Thoracic aorta (tissue), 2 donors: ENCODE measurements around the gene BAZ1B. TPM values are rescaled to one million over a fixed set of nuclear protein-coding genes. Genes with fewer than 3 reads are reported as not detected.

Source experiments
- ATAC-seq: fragments of 150-250 bp; one replicate; pipeline ENCODE4 v1.8.0; 2017; ENCODE audit warnings: low read depth; ENCODE audit not compliant: insufficient number of reproducible peaks, low FRiP score
- DNase-seq: peaks from one replicate; pipeline ENCODE4 v3.0.0-alpha.2; 2020; ENCODE audit warnings: low spot score
- H3K27ac ChIP-seq, 2 donors: fragments of 200-600 bp; sonication (generic); 1 replicate in 1 of 2; 2 replicates in 1 of 2; pipeline ENCODE4 v1.5.1; 2016; ENCODE audit warnings: mild to moderate bottlenecking in 2 of 2, moderate library complexity in 2 of 2
- H3K27me3 ChIP-seq: fragments of 200-600 bp; sonication (generic); replicated peaks from 2 replicates; pipeline ENCODE4 v1.6.0; 2016; ENCODE audit warnings: mild to moderate bottlenecking; ENCODE audit not compliant: insufficient read depth
- H3K36me3 ChIP-seq: fragments of 200-600 bp; sonication (generic); one replicate; pipeline ENCODE4 v1.5.1; 2016
- H3K4me1 ChIP-seq, 2 donors: fragments of 200-600 bp; sonication (generic); 1 replicate in 1 of 2; 2 replicates in 1 of 2; pipeline versions ENCODE4 v1.5.1 to v1.6.0; 2016; ENCODE audit warnings: low read depth in 2 of 2, mild to moderate bottlenecking in 1 of 2; ENCODE audit not compliant: control insufficient read depth in 1 of 2
- H3K4me3 ChIP-seq: fragments of 200-600 bp; sonication (generic); 2 replicates; pipeline ENCODE4 v1.5.1; 2016; ENCODE audit warnings: mild to moderate bottlenecking
- H3K9me3 ChIP-seq: fragments of 200-600 bp; sonication (generic); 2 replicates; pipeline ENCODE4 v1.5.1; 2016
- CTCF ChIP-seq: fragments of 200-600 bp; sonication (generic); IDR thresholded peaks from one replicate; pipeline ENCODE4 v1.5.1; 2019; ENCODE audit warnings: antibody characterized with exemption
- total RNA-seq, 2 donors: library from RNA; depleted of rRNA; stranded (reverse); fragments of >200 nt; gene quantifications; one replicate each; pipeline versions ENCODE4 v1.1.0 to v1.2.3, GENCODE V29; 2016

The BAZ1B gene
- total RNA-seq, 2 donors from 2014 or later = 43.9 to 65.3 TPM

- H3K4me3 ChIP-seq = no peak overlapping the region
- H3K27ac ChIP-seq = no peak overlapping the region
- TF ChIP-seq CTCF = no peak
- H3K36me3 ChIP-seq = peaks cover 47% of the 10 kb centered on the region
- no peak for ATAC-seq
- no peak for DNase-seq
- no peaks in the 10 kb centered on the region for H3K27me3 ChIP-seq
- no peaks in the 10 kb centered on the region for H3K4me1 ChIP-seq
- H3K9me3 ChIP-seq = no peaks in the 10 kb centered on the region
Measured at GRCh38 chr7:73442222-73442902, 79.7 kb downstream of the BAZ1B start.

- peaks cover 26% of the 10 kb centered on the region for H3K36me3 ChIP-seq
- no peak overlapping the region for H3K27ac ChIP-seq
- H3K27me3 ChIP-seq = no peaks in the 10 kb centered on the region
- H3K4me1 ChIP-seq = peaks cover 0 to under 1% of the 10 kb centered on the region in 2 donors
- no peaks in the 10 kb centered on the region for H3K9me3 ChIP-seq
- DNase-seq = no peak
- TF ChIP-seq CTCF = no peak
- no peak overlapping the region for H3K4me3 ChIP-seq
- no peak for ATAC-seq
Measured at GRCh38 chr7:73439410-73439704, 82.7 kb downstream of the BAZ1B start.

- ATAC-seq (no peak), DNase-seq (no peak)
- Histone ChIP-seq H3K27me3 (no peaks in the 10 kb centered on the region), H3K36me3 (peaks cover 20% of the 10 kb centered on the region), H3K9me3 (no peaks in the 10 kb centered on the region), H3K27ac (no peak overlapping the region), H3K4me1 (peaks cover 0 to 6% of the 10 kb centered on the region in 2 donors), H3K4me3 (no peak overlapping the region)
- TF ChIP-seq CTCF = no peak
Measured at GRCh38 chr7:73438547-73439409, 83.3 kb downstream of the BAZ1B start.

GRCh38 chr7:73437621-73438416 is 84.3 kb downstream of the BAZ1B start:
- H3K9me3 ChIP-seq = no peaks in the 10 kb centered on the region

More at GRCh38 chr7:73437621-73438416, 84.3 kb downstream of the BAZ1B start:
- ATAC-seq (no peak), DNase-seq (no peak)
- Histone ChIP-seq H3K27ac (no peak overlapping the region), H3K4me3 (no peak overlapping the region), H3K27me3 (no peaks in the 10 kb centered on the region), H3K36me3 (peaks cover 11% of the 10 kb centered on the region), H3K4me1 (peaks cover 0 to 12% of the 10 kb centered on the region in 2 donors)
- TF ChIP-seq CTCF = no peak
